Middle frontal gyrus (tissue), 1 donor: ENCODE results near the gene RGS7.
"Not testable (repeated sequence)": the region's sequence is repeated elsewhere in the genome, so short reads cannot be mapped to it uniquely, and the experiment has no call there.

ENCODE experiments used
- DNase-seq: peaks from one replicate; pipeline ENCODE4 v3.0.0-alpha.2; 2015; ENCODE audit warnings: low spot score; ENCODE audit errors: extremely low spot score

RGS7 gene

GRCh38 chr1:240794046-240794843, 562.8 kb downstream of the RGS7 start:
- no peak for DNase-seq

GRCh38 chr1:240792915-240793529, 564.0 kb downstream of the RGS7 start:
- no peak for DNase-seq

- no peak for DNase-seq
These were observed 566.1 kb downstream of the RGS7 start for GRCh38 chr1:240790856-240791255.

- DNase-seq, result no peak
These were observed 570.1 kb downstream of the RGS7 start for GRCh38 chr1:240786880-240787279.

GRCh38 chr1:240784776-240785175, 572.2 kb downstream of the RGS7 start:
- DNase-seq, result no peak

- not testable (repeated sequence) for DNase-seq
These were observed 573.3 kb downstream of the RGS7 start for GRCh38 chr1:240783728-240784137.

- DNase-seq, result no peak
These were observed 580.8 kb downstream of the RGS7 start for GRCh38 chr1:240776237-240776636.

- DNase-seq, result no peak
These were observed 584.9 kb downstream of the RGS7 start for GRCh38 chr1:240772131-240772530.

GRCh38 chr1:240771450-240771849, 585.6 kb downstream of the RGS7 start:
- no peak for DNase-seq

- no peak for DNase-seq
These were observed 588.0 kb downstream of the RGS7 start for GRCh38 chr1:240768979-240769378.

- DNase-seq, result no peak
These were observed 590.2 kb downstream of the RGS7 start for GRCh38 chr1:240766831-240767230.

- no peak for DNase-seq
These were observed 591.2 kb downstream of the RGS7 start for GRCh38 chr1:240765732-240766363.

- no peak for DNase-seq
These were observed 593.2 kb downstream of the RGS7 start for GRCh38 chr1:240763771-240764170.

GRCh38 chr1:240763095-240763494, 593.9 kb downstream of the RGS7 start:
- DNase-seq, result not testable (repeated sequence)

GRCh38 chr1:240762471-240762987, 594.5 kb downstream of the RGS7 start:
- DNase-seq, result not testable (repeated sequence)

- DNase-seq, result not testable (repeated sequence)
These were observed 598.2 kb downstream of the RGS7 start for GRCh38 chr1:240758777-240759176.

- DNase-seq, result no peak
These were observed 598.7 kb downstream of the RGS7 start for GRCh38 chr1:240758296-240758695.

- no peak for DNase-seq
These were observed 609.1 kb downstream of the RGS7 start for GRCh38 chr1:240747907-240748306.

- no peak for DNase-seq
These were observed 613.3 kb downstream of the RGS7 start for GRCh38 chr1:240743705-240744104.

GRCh38 chr1:240739754-240740153, 617.3 kb downstream of the RGS7 start:
- DNase-seq, result no peak

GRCh38 chr1:240739139-240739538, 617.9 kb downstream of the RGS7 start:
- DNase-seq, result no peak

- no peak for DNase-seq
These were observed 619.2 kb downstream of the RGS7 start for GRCh38 chr1:240737766-240738265.
